ENCODE data around the gene HOXB9. TPM values are rescaled to one million over a fixed set of nuclear protein-coding genes. Genes with fewer than 3 reads are reported as not detected.
A peak's percentile ranks its signal among the peaks of the same experiment; 100 is the strongest.

HOXB9 gene
- total and polyA plus RNA-seq, 2 of the 13 experiments (the other 11 are each of a cell fraction or from before 2014, with no cell fraction given), result not detected

GRCh38 chr17:48671697-48672171, 45.6 kb upstream of the HOXB9 start (continued):
- TF ChIP-seq NFAT5 (CRISPR knock-in tag; IDR thresholded peaks at IDR 0.05), result no peak
- peak; percentile 80 for TF ChIP-seq RAD21 (CRISPR knock-in tag; IDR thresholded peaks at IDR 0.05)
- TF ChIP-seq PHF8 (CRISPR knock-in tag; IDR thresholded peaks at IDR 0.05), result 0 out of 2 replicates have a peak, but pooled peaks have one; percentile 28
- TF ChIP-seq SMC3 (IDR thresholded peaks at IDR 0.05; ENCODE audit: low read length), result peak; percentile 60
- no peak for TF ChIP-seq DZIP1 (CRISPR knock-in tag; IDR thresholded peaks at IDR 0.05)
- TF ChIP-seq NCOA1 (CRISPR knock-in tag; IDR thresholded peaks at IDR 0.05), result no peak
- no peak for TF ChIP-seq ZNF766 (CRISPR knock-in tag; IDR thresholded peaks at IDR 0.05; ENCODE audit: borderline replicate concordance)
- no peak for TF ChIP-seq MTERF4 (CRISPR knock-in tag; IDR thresholded peaks at IDR 0.05)
- TF ChIP-seq ZNF704 (CRISPR knock-in tag; IDR thresholded peaks at IDR 0.05; ENCODE audit: borderline replicate concordance), result no peak
- TF ChIP-seq ZNF770 (CRISPR knock-in tag; IDR thresholded peaks at IDR 0.05), result 0 out of 2 replicates have a peak, but pooled peaks have one; percentile 12
- no peak for TF ChIP-seq CSRNP2 (CRISPR knock-in tag; conservative IDR thresholded peaks at IDR 0.05; ENCODE audit: low read depth)
- 0 out of 2 replicates have a peak, but pooled peaks have one; percentile 33 for TF ChIP-seq THAP11 (CRISPR knock-in tag; IDR thresholded peaks at IDR 0.05)
- no peak for TF ChIP-seq RAD51 (IDR thresholded peaks at IDR 0.05; ENCODE audit: borderline replicate concordance)
- TF ChIP-seq ZBTB7A (CRISPR knock-in tag; IDR thresholded peaks at IDR 0.05), result no peak
- no peak for TF ChIP-seq ZNF670 (CRISPR knock-in tag; IDR thresholded peaks at IDR 0.05; ENCODE audit: borderline replicate concordance)
- TF ChIP-seq MATR3 (CRISPR knock-in tag; IDR thresholded peaks at IDR 0.05), result no peak

Measured in HepG2 (cell line).